SK-N-SH treated with all-trans-retinoic acid at 6 μM for 48 hours (cell line): ENCODE measurements around the gene TMEM128.

Source experiments
- ATAC-seq: fragments of 200-7000 bp; cut with Tn5 transposase; 3 replicates; pipeline ENCODE4 v1.9.1; 2020; ENCODE audit warnings: mild to moderate bottlenecking, moderate library complexity
- ARNTL ChIP-seq: fragments of 450-650 bp; formaldehyde crosslinking; IDR thresholded peaks from 2 replicates; pipeline ENCODE4 v1.5.0; 2020; ENCODE audit warnings: low read depth, mild to moderate bottlenecking, moderate library complexity, borderline replicate concordance
- BACH2 ChIP-seq: fragments of 250-450 bp; sonication (Bioruptor Pico); IDR thresholded peaks from 2 replicates; pipeline ENCODE4 v1.9.0; 2021; ENCODE audit warnings: mild to moderate bottlenecking, borderline replicate concordance
- CREB5 ChIP-seq: fragments of 250-450 bp; sonication (Bioruptor Pico); IDR thresholded peaks from 2 replicates; pipeline ENCODE4 v1.5.1; 2020; ENCODE audit warnings: low read depth, mild to moderate bottlenecking, moderate library complexity
- CSDC2 ChIP-seq: fragments of 250-450 bp; sonication (Bioruptor Pico); IDR thresholded peaks from 2 replicates; pipeline ENCODE4 v1.5.0; 2020; ENCODE audit warnings: mild to moderate bottlenecking, moderate library complexity
- CSRNP3 ChIP-seq: fragments of 250-450 bp; sonication (Bioruptor Pico); IDR thresholded peaks from 2 replicates; pipeline ENCODE4 v1.5.1; 2021; ENCODE audit warnings: mild to moderate bottlenecking, moderate library complexity
- ESRRG ChIP-seq: fragments of 250-450 bp; sonication (Bioruptor Pico); IDR thresholded peaks from 2 replicates; pipeline ENCODE4 v1.6.1; 2021; ENCODE audit warnings: mild to moderate bottlenecking
- GLIS3 ChIP-seq: fragments of 250-450 bp; sonication (Bioruptor Pico); IDR thresholded peaks from 2 replicates; pipeline ENCODE4 v1.5.0; 2020; ENCODE audit warnings: mild to moderate bottlenecking, moderate library complexity
- OSR1 ChIP-seq: fragments of 250-450 bp; sonication (Bioruptor Pico); IDR thresholded peaks from 2 replicates; pipeline ENCODE4 v1.8.0; 2022; ENCODE audit warnings: moderate library complexity, mild to moderate bottlenecking, inconsistent platforms
- PATZ1 ChIP-seq: fragments of 250-450 bp; sonication (Bioruptor Pico); IDR thresholded peaks from 2 replicates; pipeline ENCODE4 v1.8.0; 2020; ENCODE audit warnings: mild to moderate bottlenecking, moderate library complexity, borderline replicate concordance
- POU6F1 ChIP-seq: fragments of 250-450 bp; sonication (Bioruptor Pico); IDR thresholded peaks from 2 replicates; pipeline ENCODE4 v1.8.0; 2021; ENCODE audit warnings: low read depth, mild to moderate bottlenecking, moderate library complexity, borderline replicate concordance
- RARB ChIP-seq: fragments of 250-450 bp; sonication (Bioruptor Pico); IDR thresholded peaks from 2 replicates; pipeline ENCODE4 v1.8.0; 2021; ENCODE audit warnings: mild to moderate bottlenecking, moderate library complexity
- SNAI2 ChIP-seq: fragments of 250-450 bp; sonication (Bioruptor Pico); IDR thresholded peaks from 2 replicates; pipeline ENCODE4 v1.5.0; 2020; ENCODE audit warnings: mild to moderate bottlenecking, moderate library complexity
- TCF4 ChIP-seq: fragments of 250-450 bp; sonication (Bioruptor Pico); IDR thresholded peaks from 2 replicates; pipeline ENCODE4 v1.8.0; 2021; ENCODE audit warnings: mild to moderate bottlenecking, moderate library complexity, borderline replicate concordance
- TOX ChIP-seq: fragments of 250-450 bp; sonication (Bioruptor Pico); IDR thresholded peaks from 2 replicates; pipeline ENCODE4 v1.8.0; 2021; ENCODE audit warnings: mild to moderate bottlenecking, moderate library complexity, borderline replicate concordance
- TSHZ2 ChIP-seq: fragments of 250-450 bp; sonication (Bioruptor Pico); IDR thresholded peaks from 2 replicates; pipeline ENCODE4 v1.5.0; 2020; ENCODE audit warnings: mild to moderate bottlenecking, moderate library complexity
- ZC3H10 ChIP-seq: fragments of 250-450 bp; sonication (Bioruptor Pico); IDR thresholded peaks from 2 replicates; pipeline ENCODE4 v1.5.1; 2021; ENCODE audit warnings: mild to moderate bottlenecking, moderate library complexity
- ZFP3 ChIP-seq: fragments of 250-450 bp; sonication (Bioruptor Pico); IDR thresholded peaks from 2 replicates; pipeline ENCODE4 v1.5.0; 2020; ENCODE audit warnings: mild to moderate bottlenecking, moderate library complexity
- ZFP30 ChIP-seq: fragments of 450-650 bp; formaldehyde crosslinking; IDR thresholded peaks from 2 replicates; pipeline ENCODE4 v1.5.0; 2022; ENCODE audit warnings: mild to moderate bottlenecking, moderate library complexity
- ZNF565 ChIP-seq: fragments of 450-650 bp; formaldehyde crosslinking; conservative IDR thresholded peaks from 2 replicates; pipeline ENCODE4 v1.5.0; 2020; ENCODE audit warnings: low read depth, mild to moderate bottlenecking, moderate library complexity
- ZNF70 ChIP-seq: fragments of 450-650 bp; formaldehyde crosslinking; IDR thresholded peaks from 2 replicates; pipeline ENCODE4 v1.5.0; 2020; ENCODE audit warnings: mild to moderate bottlenecking, moderate library complexity

The TMEM128 gene

GRCh38 chr4:4203688-4204400 is 44.2 kb downstream of the TMEM128 start:
- TF ChIP-seq ZC3H10 (no peak), ZFP30 (CRISPR knock-in tag) (no peak), CSRNP3 (CRISPR knock-in tag) (no peak), TCF4 (CRISPR knock-in tag) (no peak), PATZ1 (no peak), CREB5 (CRISPR knock-in tag) (no peak), ZNF565 (CRISPR knock-in tag) (no peak), SNAI2 (CRISPR knock-in tag) (no peak)

GRCh38 chr4:4202510-4202909 is 45.5 kb downstream of the TMEM128 start:
- TF ChIP-seq ESRRG (CRISPR knock-in tag) (no peak), RARB (CRISPR knock-in tag) (no peak), CSRNP3 (CRISPR knock-in tag) (no peak), CREB5 (CRISPR knock-in tag) (no peak), ZC3H10 (no peak), CSDC2 (CRISPR knock-in tag) (no peak), TOX (CRISPR knock-in tag) (no peak), GLIS3 (CRISPR knock-in tag) (no peak), TSHZ2 (no peak), SNAI2 (CRISPR knock-in tag) (no peak), POU6F1 (CRISPR knock-in tag) (no peak), ZFP30 (CRISPR knock-in tag) (no peak), TCF4 (CRISPR knock-in tag) (no peak), ZNF70 (CRISPR knock-in tag) (no peak), PATZ1 (no peak), BACH2 (CRISPR knock-in tag) (no peak), ZFP3 (CRISPR knock-in tag) (no peak), ARNTL (CRISPR knock-in tag) (no peak), ZNF565 (CRISPR knock-in tag) (no peak), OSR1 (no peak)
- no peak for ATAC-seq

More at GRCh38 chr4:4203688-4204400, 44.2 kb downstream of the TMEM128 start:
- no peak for ATAC-seq
